SK-N-SH (cell line): ENCODE results near the gene RAI1. TPM values are rescaled to one million over a fixed set of nuclear protein-coding genes. Genes with fewer than 3 reads are reported as not detected.

Source experiments
- CTCF ChIA-PET: fragments of 300-600, 350-600 bp; formaldehyde crosslinking; extraction: SDS; loops from one replicate; lab custom pipeline; 2021; lab: Yijun Ruan, JAX
- POLR2A ChIA-PET: fragments of 350-600 bp; sonication (Branson Sonifier 250); formaldehyde crosslinking; extraction: SDS; loops from one replicate; lab custom pipeline; 2020; ENCODE audit warnings: antibody characterized with exemption, inconsistent platforms; lab: Yijun Ruan, JAX
- DNase-seq: peaks from one replicate; pipeline ENCODE4 v3.0.0; 2012
- H2AFZ ChIP-seq: fragments of 200-600 bp; sonication (generic); 2 replicates; pipeline ENCODE4 v1.8.1; 2016; ENCODE audit warnings: antibody characterized with exemption, mild to moderate bottlenecking, low read depth
- H3F3A ChIP-seq: fragments of 200-600 bp; sonication (generic); replicated peaks from 2 replicates; pipeline ENCODE3; 2016; ENCODE audit warnings: antibody characterized with exemption, mild to moderate bottlenecking; ENCODE audit not compliant: insufficient read depth
- H3K27ac ChIP-seq, 2 experiments: fragments of 200-500 bp in 1 of 2; fragments of 200-600 bp in 1 of 2; sonication (Bioruptor generic) in 1 of 2; sonication (generic), shearing (Covaris generic) in 1 of 2; 2 replicates each; pipeline versions ENCODE4 v1.5.1 to v1.6.1; 2014 to 2016; ENCODE audit warnings: low read depth in 2 of 2, inconsistent platforms in 1 of 2, low read length in 1 of 2, mild to moderate bottlenecking in 1 of 2, mixed read lengths in 1 of 2
- H3K27me3 ChIP-seq: fragments of 200-600 bp; sonication (generic), shearing (Covaris generic); 2 replicates; pipeline ENCODE4 v1.6.1; 2016; ENCODE audit warnings: mixed run types; ENCODE audit not compliant: insufficient read depth
- H3K36me3 ChIP-seq, 2 experiments: fragments of 200-500 bp in 1 of 2; fragments of 200-600 bp in 1 of 2; sonication (Bioruptor generic) in 1 of 2; sonication (generic) in 1 of 2; replicated peaks in 1 of 2; 2 replicates each; pipeline versions ENCODE3 to v1.5.1; 2014 to 2016; ENCODE audit warnings: low read length in 1 of 2, mild to moderate bottlenecking in 1 of 2; ENCODE audit not compliant: insufficient read depth in 2 of 2, control insufficient read depth in 1 of 2
- H3K4me1 ChIP-seq, 2 experiments: fragments of 200-500 bp in 1 of 2; fragments of 200-600 bp in 1 of 2; sonication (Bioruptor generic) in 1 of 2; sonication (generic), shearing (Covaris generic) in 1 of 2; 2 replicates each; pipeline versions ENCODE4 v1.5.1 to v1.6.1; 2014 to 2016; ENCODE audit warnings: low read depth in 1 of 2, low read length in 1 of 2, mixed run types in 1 of 2; ENCODE audit not compliant: insufficient read depth in 2 of 2, control insufficient read depth in 1 of 2
- H3K4me2 ChIP-seq: fragments of 200-600 bp; sonication (generic), shearing (Covaris generic); 2 replicates; pipeline ENCODE4 v1.6.1; 2017; ENCODE audit warnings: mixed run types
- H3K4me3 ChIP-seq, 2 experiments: fragments of 200-500 bp in 1 of 2; fragments of 200-600 bp in 1 of 2; sonication (Bioruptor generic) in 1 of 2; sonication (generic), shearing (Covaris generic) in 1 of 2; 2 replicates each; pipeline versions ENCODE4 v1.5.1 to v1.8.1; 2014 to 2016; ENCODE audit warnings: low read depth in 2 of 2, inconsistent platforms in 1 of 2, low read length in 1 of 2, mild to moderate bottlenecking in 1 of 2, mixed read lengths in 1 of 2, moderate library complexity in 1 of 2
- H3K79me2 ChIP-seq: fragments of 200-600 bp; sonication (generic); 2 replicates; pipeline ENCODE4 v1.8.1; 2017; ENCODE audit warnings: mild to moderate bottlenecking; ENCODE audit not compliant: insufficient read depth
- H3K9ac ChIP-seq: fragments of 200-600 bp; sonication (generic); 2 replicates; pipeline ENCODE4 v1.6.1; 2017; ENCODE audit warnings: mixed run types
- H3K9me2 ChIP-seq: fragments of 200-600 bp; sonication (generic); 2 replicates; pipeline ENCODE4 v1.6.1; 2017; ENCODE audit warnings: mixed run types
- H3K9me3 ChIP-seq: fragments of 200-600 bp; sonication (generic); 2 replicates; pipeline ENCODE4 v1.6.1; 2017; ENCODE audit warnings: mixed run types, mild to moderate bottlenecking, moderate library complexity
- H4K20me1 ChIP-seq: fragments of 200-600 bp; sonication (generic); 2 replicates; pipeline ENCODE4 v1.6.1; 2017; ENCODE audit warnings: mild to moderate bottlenecking, mixed run types; ENCODE audit not compliant: insufficient read depth
- CHD2 ChIP-seq: fragments of 150-350 bp; IDR thresholded peaks from 2 replicates; pipeline ENCODE4 v1.6.1; 2018; ENCODE audit warnings: low read length; ENCODE audit not compliant: partially characterized antibody
- ELF1 ChIP-seq: IDR thresholded peaks from 2 replicates; pipeline ENCODE4 v1.4.0; 2012
- EP300 ChIP-seq, 2 experiments: IDR thresholded peaks; 2 replicates each; pipeline versions ENCODE4 v1.4.0 to v1.6.1; 2012; ENCODE audit warnings: borderline replicate concordance in 1 of 2, low read depth in 1 of 2, low read length in 1 of 2
- EZH2phosphoT487 ChIP-seq: fragments of 200-600 bp; sonication (generic); IDR thresholded peaks from 2 replicates; pipeline ENCODE4 v1.6.1; 2017; ENCODE audit warnings: low read depth, mixed run types, mild to moderate bottlenecking, antibody characterized with exemption, moderate library complexity, borderline replicate concordance
- GABPA ChIP-seq: IDR thresholded peaks from 2 replicates; pipeline ENCODE4 v1.4.0; 2012; ENCODE audit warnings: low read depth, mild to moderate bottlenecking
- GATA2 ChIP-seq: sonication (generic); formaldehyde crosslinking; IDR thresholded peaks from 2 replicates; pipeline ENCODE4 v1.5.0; 2020; ENCODE audit warnings: mild to moderate bottlenecking, missing genetic modification reagents
- JUND ChIP-seq: IDR thresholded peaks from 2 replicates; pipeline ENCODE4 v1.4.0; 2012
- NFIC ChIP-seq: IDR thresholded peaks from 2 replicates; pipeline ENCODE4 v1.4.0; 2012; ENCODE audit warnings: borderline replicate concordance
- POLR2AphosphoS5 ChIP-seq: IDR thresholded peaks from 2 replicates; pipeline ENCODE4 v1.6.1; 2012; ENCODE audit warnings: low read depth, low read length
- RAD21 ChIP-seq: IDR thresholded peaks from 2 replicates; pipeline ENCODE4 v1.6.1; 2012; ENCODE audit warnings: mild to moderate bottlenecking, low read length
- RFX5 ChIP-seq: IDR thresholded peaks from 2 replicates; pipeline ENCODE4 v1.6.1; 2012; ENCODE audit warnings: mild to moderate bottlenecking, improper control_type of control experiment, low read length
- RXRA ChIP-seq: IDR thresholded peaks from 2 replicates; pipeline ENCODE4 v1.4.0; 2012; ENCODE audit warnings: low read depth, mild to moderate bottlenecking, borderline replicate concordance
- TAF1 ChIP-seq: IDR thresholded peaks from 2 replicates; pipeline ENCODE4 v1.6.1; 2012; ENCODE audit warnings: low read depth, mild to moderate bottlenecking, low read length, moderate library complexity, borderline replicate concordance
- TEAD4 ChIP-seq: IDR thresholded peaks from 2 replicates; pipeline ENCODE4 v1.4.0; 2012; ENCODE audit warnings: mild to moderate bottlenecking, borderline replicate concordance; ENCODE audit not compliant: insufficient read depth
- YY1 ChIP-seq: IDR thresholded peaks from 2 replicates; pipeline ENCODE4 v1.4.0; 2012; ENCODE audit warnings: low read depth, mild to moderate bottlenecking
- WGBS: methylation state at CpG from one replicate; pipeline ENCODE4 v1.1.6; 2017; ENCODE audit warnings: low lambda C conversion rate; 5-methylcytosine and 5-hydroxymethylcytosine counted together
- polyA plus RNA-seq, 3 experiments: library from polyadenylated mRNA; depleted of rRNA; stranded (reverse); fragments of >200 nt; gene quantifications; 2 replicates each; pipeline ENCODE4 v1.2.3, GENCODE V29; 2012
- TF ChIP-seq, protein P1 (sequence below): fragments of 200-600 bp; sonication (generic); IDR thresholded peaks from 2 replicates; pipeline ENCODE4 v1.6.1; 2017; ENCODE audit warnings: antibody characterized with exemption, mild to moderate bottlenecking, moderate library complexity
- TF ChIP-seq, protein P2 (sequence below): fragments of 150-350 bp; IDR thresholded peaks from 2 replicates; pipeline ENCODE4 v1.6.1; 2017; ENCODE audit warnings: antibody characterized with exemption, low read length, low read depth, borderline replicate concordance
- TF ChIP-seq, protein P3 (sequence below): IDR thresholded peaks from 2 replicates; pipeline ENCODE4 v1.4.0; 2012; ENCODE audit warnings: low read depth
- TF ChIP-seq, protein P4 (sequence below): IDR thresholded peaks from 2 replicates; pipeline ENCODE4; 2012

RAI1 gene
- polyA plus RNA-seq, 1 of the 3 experiments (the other 2 are of a cell fraction): 4.7 TPM

DNA sequence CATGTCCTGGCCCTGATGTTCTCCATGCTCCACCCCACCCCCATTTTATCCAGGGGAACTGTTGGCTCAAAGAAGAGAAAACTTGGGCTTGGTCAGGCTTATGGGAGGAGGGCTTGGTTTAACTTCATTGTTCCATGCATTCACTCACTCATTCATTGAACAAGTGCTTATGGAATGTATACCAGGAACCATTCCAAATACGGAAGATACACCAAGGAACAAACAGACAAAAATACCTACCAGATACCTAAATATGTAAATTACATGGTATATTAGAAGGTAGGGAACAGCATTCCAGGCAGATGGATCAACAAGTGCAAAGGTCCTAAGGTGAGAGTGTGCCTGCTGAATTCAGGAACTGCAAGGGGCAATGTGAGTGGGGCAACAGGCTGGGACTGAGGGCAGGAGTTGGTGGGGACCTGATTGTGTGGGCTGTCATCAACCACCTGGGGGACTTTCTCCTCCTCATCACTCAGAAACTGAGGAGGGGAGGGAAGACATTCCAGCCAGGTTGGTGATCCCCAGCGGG is 39.9 kb downstream of the RAI1 start:
- peaks cover 6 to 57% of the 10 kb centered on the region in 2 experiments; a peak in 2 of 4 replicates for H3K4me1 ChIP-seq
- H2AFZ ChIP-seq: no peak overlapping the region
- no peak overlapping the region for H3K9ac ChIP-seq
- H3K36me3 ChIP-seq: no peaks in the 10 kb centered on the region
- no peak overlapping the region for H3K4me3 ChIP-seq
- 89% methylated on average over 2 of the region's 2 CpGs for whole genome bisulfite sequencing
- H3K27ac ChIP-seq: no peak overlapping the region
- H3K4me2 ChIP-seq: no peak overlapping the region
- H3K9me3 ChIP-seq: no peaks in the 10 kb centered on the region
- H3K9me2 ChIP-seq: no peaks in the 10 kb centered on the region
- ChIA-PET POLR2A (no interaction called here), CTCF (no interaction called here)
- H3F3A ChIP-seq: no peaks in the 10 kb centered on the region
- TF ChIP-seq, protein P1, sequence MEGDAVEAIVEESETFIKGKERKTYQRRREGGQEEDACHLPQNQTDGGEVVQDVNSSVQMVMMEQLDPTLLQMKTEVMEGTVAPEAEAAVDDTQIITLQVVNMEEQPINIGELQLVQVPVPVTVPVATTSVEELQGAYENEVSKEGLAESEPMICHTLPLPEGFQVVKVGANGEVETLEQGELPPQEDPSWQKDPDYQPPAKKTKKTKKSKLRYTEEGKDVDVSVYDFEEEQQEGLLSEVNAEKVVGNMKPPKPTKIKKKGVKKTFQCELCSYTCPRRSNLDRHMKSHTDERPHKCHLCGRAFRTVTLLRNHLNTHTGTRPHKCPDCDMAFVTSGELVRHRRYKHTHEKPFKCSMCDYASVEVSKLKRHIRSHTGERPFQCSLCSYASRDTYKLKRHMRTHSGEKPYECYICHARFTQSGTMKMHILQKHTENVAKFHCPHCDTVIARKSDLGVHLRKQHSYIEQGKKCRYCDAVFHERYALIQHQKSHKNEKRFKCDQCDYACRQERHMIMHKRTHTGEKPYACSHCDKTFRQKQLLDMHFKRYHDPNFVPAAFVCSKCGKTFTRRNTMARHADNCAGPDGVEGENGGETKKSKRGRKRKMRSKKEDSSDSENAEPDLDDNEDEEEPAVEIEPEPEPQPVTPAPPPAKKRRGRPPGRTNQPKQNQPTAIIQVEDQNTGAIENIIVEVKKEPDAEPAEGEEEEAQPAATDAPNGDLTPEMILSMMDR: no peak
- TF ChIP-seq ELF1 (no peak), JUND (no peak), RFX5 (no peak), RAD21 (no peak), YY1 (no peak), GABPA (no peak)
- H4K20me1 ChIP-seq: peaks cover 89% of the 10 kb centered on the region
- DNase-seq: no peak
- no peaks in the 10 kb centered on the region for H3K27me3 ChIP-seq
- H3K79me2 ChIP-seq: peaks cover 52% of the 10 kb centered on the region

DNA sequence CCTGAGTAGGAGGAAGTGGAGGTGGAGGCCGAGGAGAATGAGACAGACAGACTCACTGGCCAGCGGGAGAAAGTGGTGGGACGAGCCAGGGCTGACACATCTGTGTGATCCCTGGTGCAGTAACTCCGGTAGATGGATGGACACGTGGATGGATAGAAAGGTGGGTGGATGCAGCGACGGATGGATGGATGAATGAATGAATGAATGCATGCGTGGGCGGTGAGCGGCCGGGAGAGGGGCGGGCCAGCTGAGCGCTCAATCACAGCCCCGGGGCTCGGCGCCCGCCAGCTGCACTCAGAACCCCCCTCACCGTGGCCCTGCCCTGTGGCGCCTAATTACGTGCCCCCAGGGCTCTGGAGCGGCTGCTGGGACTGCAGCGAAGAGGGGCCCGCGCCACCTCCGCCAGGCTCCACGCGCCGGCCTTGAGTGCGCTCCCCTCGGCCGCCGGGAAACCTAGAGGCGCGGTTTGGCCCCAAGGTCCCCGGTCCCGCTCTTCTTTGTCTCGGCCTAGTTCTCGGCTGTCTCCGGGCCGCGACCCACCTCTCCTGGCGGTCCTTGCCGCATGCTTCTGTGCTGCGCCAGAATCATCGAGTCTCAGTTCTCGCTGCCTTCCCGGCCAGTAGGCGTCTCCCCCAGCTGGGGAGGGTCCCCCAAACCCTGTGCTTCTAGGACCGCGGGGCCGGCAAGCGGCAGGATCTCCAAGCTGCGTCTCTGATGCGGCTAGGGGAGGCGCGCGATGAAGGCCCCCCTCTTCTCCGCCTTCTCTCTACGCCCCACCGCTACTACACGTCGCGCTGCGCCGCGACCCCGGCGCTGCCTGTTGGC is 41.0 kb downstream of the RAI1 start:
- H3K79me2 ChIP-seq: peaks cover 52% of the 10 kb centered on the region
- H3K4me1 ChIP-seq: peaks cover 6 to 51% of the 10 kb centered on the region in 2 experiments; a peak in 2 of 4 replicates
- no peaks in the 10 kb centered on the region for H3K36me3 ChIP-seq
- ChIA-PET POLR2A (interaction anchor here (1.0 kb wide), 1 partner anchor 30 kb away, joined by 3 read pairs; no protein-coding TSS in a partner anchor), CTCF (interaction anchor here (1.4 to 1.6 kb wide), 2 partner anchors 9 to 13 kb away, joined by 4 read pairs; no protein-coding TSS in a partner anchor)
- DNase-seq: peak; percentile 60
- H3K9me2 ChIP-seq: no peaks in the 10 kb centered on the region
- WGBS: 88% methylated on average over 68 of the region's 68 CpGs
- no peak overlapping the region; a peak in 1 of 4 replicates for H3K27ac ChIP-seq
- H4K20me1 ChIP-seq: peaks cover 89% of the 10 kb centered on the region
- peak overlapping the region; percentile 89; the same call in 1 of the 2 replicates for H3K4me2 ChIP-seq
- no peaks in the 10 kb centered on the region for H3K27me3 ChIP-seq
- no peak overlapping the region for H3K4me3 ChIP-seq
- H3K9ac ChIP-seq: no peak overlapping the region
- no peaks in the 10 kb centered on the region for H3K9me3 ChIP-seq
- H3F3A ChIP-seq: no peaks in the 10 kb centered on the region
- no peak overlapping the region for H2AFZ ChIP-seq
- TF ChIP-seq, protein P2, sequence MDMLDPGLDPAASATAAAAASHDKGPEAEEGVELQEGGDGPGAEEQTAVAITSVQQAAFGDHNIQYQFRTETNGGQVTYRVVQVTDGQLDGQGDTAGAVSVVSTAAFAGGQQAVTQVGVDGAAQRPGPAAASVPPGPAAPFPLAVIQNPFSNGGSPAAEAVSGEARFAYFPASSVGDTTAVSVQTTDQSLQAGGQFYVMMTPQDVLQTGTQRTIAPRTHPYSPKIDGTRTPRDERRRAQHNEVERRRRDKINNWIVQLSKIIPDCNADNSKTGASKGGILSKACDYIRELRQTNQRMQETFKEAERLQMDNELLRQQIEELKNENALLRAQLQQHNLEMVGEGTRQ: no peak
- TF ChIP-seq EP300 (IDR thresholded peaks at IDR 0.05; ENCODE audit: borderline replicate concordance in 1 of 2, low read depth in 1 of 2, low read length in 1 of 2) (no peak), EZH2phosphoT487 (no peak), TEAD4 (no peak), YY1 (no peak), RAD21 (no peak), CHD2 (no peak), NFIC (no peak), GATA2 (CRISPR knock-in tag) (no peak), GABPA (no peak), TAF1 (no peak), RXRA (no peak), POLR2AphosphoS5 (no peak), ELF1 (no peak)
- TF ChIP-seq, protein P1: no peak
- TF ChIP-seq, protein P3, sequence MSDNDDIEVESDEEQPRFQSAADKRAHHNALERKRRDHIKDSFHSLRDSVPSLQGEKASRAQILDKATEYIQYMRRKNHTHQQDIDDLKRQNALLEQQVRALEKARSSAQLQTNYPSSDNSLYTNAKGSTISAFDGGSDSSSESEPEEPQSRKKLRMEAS: no peak
- TF ChIP-seq, protein P4, sequence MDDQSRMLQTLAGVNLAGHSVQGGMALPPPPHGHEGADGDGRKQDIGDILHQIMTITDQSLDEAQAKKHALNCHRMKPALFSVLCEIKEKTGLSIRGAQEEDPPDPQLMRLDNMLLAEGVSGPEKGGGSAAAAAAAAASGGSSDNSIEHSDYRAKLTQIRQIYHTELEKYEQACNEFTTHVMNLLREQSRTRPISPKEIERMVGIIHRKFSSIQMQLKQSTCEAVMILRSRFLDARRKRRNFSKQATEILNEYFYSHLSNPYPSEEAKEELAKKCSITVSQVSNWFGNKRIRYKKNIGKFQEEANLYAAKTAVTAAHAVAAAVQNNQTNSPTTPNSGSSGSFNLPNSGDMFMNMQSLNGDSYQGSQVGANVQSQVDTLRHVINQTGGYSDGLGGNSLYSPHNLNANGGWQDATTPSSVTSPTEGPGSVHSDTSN: no peak
